IPS-18a (cell line): ENCODE data around the gene COQ10B.
A peak's percentile ranks its signal among the peaks of the same experiment; 100 is the strongest.

Experiments
- H3K27ac ChIP-seq: one replicate; pipeline ENCODE4 v1.5.1; 2013; ENCODE audit warnings: low read length
- H3K27me3 ChIP-seq: one replicate; pipeline ENCODE4 v1.6.1; 2013; ENCODE audit warnings: mild to moderate bottlenecking, low read length; ENCODE audit not compliant: control insufficient read depth, insufficient read depth
- H3K36me3 ChIP-seq: one replicate; pipeline ENCODE4 v1.6.1; 2013; ENCODE audit warnings: low read depth, low read length; ENCODE audit not compliant: control insufficient read depth
- H3K4me1 ChIP-seq: one replicate; pipeline ENCODE4 v1.6.1; 2013; ENCODE audit warnings: low read depth, low read length; ENCODE audit not compliant: control insufficient read depth
- H3K4me3 ChIP-seq: one replicate; pipeline ENCODE4 v1.5.1; 2013; ENCODE audit warnings: low read length
- H3K9ac ChIP-seq: one replicate; pipeline ENCODE4 v1.6.1; 2013; ENCODE audit warnings: mild to moderate bottlenecking, low read length, moderate library complexity
- H3K9me3 ChIP-seq: one replicate; pipeline ENCODE4 v1.6.1; 2013; ENCODE audit warnings: low read depth, low read length; ENCODE audit not compliant: control insufficient read depth

Gene COQ10B

GRCh38 chr2:197495433-197496134, 42.2 kb downstream of the COQ10B start:
- H3K27ac ChIP-seq: no peak overlapping the region
- no peaks in the 10 kb centered on the region for H3K9me3 ChIP-seq
- H3K27me3 ChIP-seq: no peaks in the 10 kb centered on the region
- no peak overlapping the region for H3K4me3 ChIP-seq
- no peak overlapping the region for H3K9ac ChIP-seq
- peaks cover 20% of the 10 kb centered on the region for H3K4me1 ChIP-seq
- peaks cover 80% of the 10 kb centered on the region for H3K36me3 ChIP-seq

GRCh38 chr2:197496695-197497094, 43.3 kb downstream of the COQ10B start:
- no peaks in the 10 kb centered on the region for H3K9me3 ChIP-seq
- H3K9ac ChIP-seq: no peak overlapping the region
- H3K4me3 ChIP-seq: peak overlapping the region; percentile 92
- no peak overlapping the region for H3K27ac ChIP-seq
- H3K27me3 ChIP-seq: no peaks in the 10 kb centered on the region
- H3K36me3 ChIP-seq: peaks cover 72% of the 10 kb centered on the region
- H3K4me1 ChIP-seq: peaks cover 20% of the 10 kb centered on the region

- Histone ChIP-seq H3K27me3 (no peaks in the 10 kb centered on the region), H3K4me3 (peak overlapping the region; percentile 92), H3K4me1 (peaks cover 26% of the 10 kb centered on the region), H3K27ac (no peak overlapping the region), H3K9ac (peak overlapping the region; percentile 88), H3K36me3 (peaks cover 72% of the 10 kb centered on the region), H3K9me3 (no peaks in the 10 kb centered on the region)
These were observed 44.0 kb downstream of the COQ10B start for GRCh38 chr2:197497326-197497725.

GRCh38 chr2:197498235-197498936, 45.0 kb downstream of the COQ10B start:
- Histone ChIP-seq H3K36me3 (peaks cover 72% of the 10 kb centered on the region), H3K4me3 (peak overlapping the region; percentile 92), H3K27ac (peak overlapping the region; percentile 17), H3K9ac (peak overlapping the region; percentile 88), H3K4me1 (peaks cover 27% of the 10 kb centered on the region), H3K9me3 (no peaks in the 10 kb centered on the region), H3K27me3 (no peaks in the 10 kb centered on the region)

- H3K4me1 ChIP-seq: peaks cover 27% of the 10 kb centered on the region
- no peaks in the 10 kb centered on the region for H3K27me3 ChIP-seq
- H3K9me3 ChIP-seq: no peaks in the 10 kb centered on the region
- H3K27ac ChIP-seq: peak overlapping the region; percentile 28
- H3K9ac ChIP-seq: peak overlapping the region; percentile 88
- peak overlapping the region; percentile 92 for H3K4me3 ChIP-seq
- H3K36me3 ChIP-seq: peaks cover 72% of the 10 kb centered on the region
These were observed 45.7 kb downstream of the COQ10B start for GRCh38 chr2:197498937-197499593.

- Histone ChIP-seq H3K9me3 (no peaks in the 10 kb centered on the region), H3K36me3 (peaks cover 72% of the 10 kb centered on the region), H3K9ac (peak within 1 kb of the TSS; percentile 88), H3K4me1 (peaks cover 27% of the 10 kb centered on the region), H3K27ac (peak within 1 kb of the TSS; percentile 65), H3K4me3 (peak within 1 kb of the TSS; percentile 92), H3K27me3 (no peaks in the 10 kb centered on the region)
These were observed 46.5 kb downstream of the COQ10B start, which contains the start of the genes HSPD1 and HSPE1 for GRCh38 chr2:197499594-197500502. Gene HSPD1 (minus strand): TSS chr2:197499840. CDS start chr2:197498848, 992 bp downstream. Gene HSPE1 (plus strand): TSS chr2:197500379. CDS start chr2:197500437, 58 bp downstream.

- Histone ChIP-seq H3K9ac (peak overlapping the region; percentile 88), H3K4me1 (peaks cover 27% of the 10 kb centered on the region), H3K9me3 (no peaks in the 10 kb centered on the region), H3K27me3 (no peaks in the 10 kb centered on the region), H3K27ac (peak overlapping the region; percentile 65), H3K4me3 (peak overlapping the region; percentile 92), H3K36me3 (peaks cover 67% of the 10 kb centered on the region)
These were observed 47.3 kb downstream of the COQ10B start for GRCh38 chr2:197500503-197501131.

- no peaks in the 10 kb centered on the region for H3K27me3 ChIP-seq
- H3K36me3 ChIP-seq: peaks cover 56% of the 10 kb centered on the region
- H3K27ac ChIP-seq: no peak overlapping the region
- peak overlapping the region; percentile 92 for H3K4me3 ChIP-seq
- H3K9ac ChIP-seq: peak overlapping the region; percentile 22
- peaks cover 18% of the 10 kb centered on the region for H3K4me1 ChIP-seq
- H3K9me3 ChIP-seq: no peaks in the 10 kb centered on the region
These were observed 48.8 kb downstream of the COQ10B start for GRCh38 chr2:197502201-197502600.

GRCh38 chr2:197502685-197503084, 49.3 kb downstream of the COQ10B start:
- Histone ChIP-seq H3K27ac (no peak overlapping the region), H3K9ac (peak overlapping the region; percentile 22), H3K9me3 (no peaks in the 10 kb centered on the region), H3K36me3 (peaks cover 51% of the 10 kb centered on the region), H3K4me1 (peaks cover 13% of the 10 kb centered on the region), H3K27me3 (no peaks in the 10 kb centered on the region), H3K4me3 (peak overlapping the region; percentile 92)

- H3K4me3 ChIP-seq: no peak overlapping the region
- peaks cover 41% of the 10 kb centered on the region for H3K36me3 ChIP-seq
- no peaks in the 10 kb centered on the region for H3K9me3 ChIP-seq
- no peak overlapping the region for H3K9ac ChIP-seq
- peaks cover 7% of the 10 kb centered on the region for H3K4me1 ChIP-seq
- H3K27ac ChIP-seq: no peak overlapping the region
- no peaks in the 10 kb centered on the region for H3K27me3 ChIP-seq
These were observed 50.6 kb downstream of the COQ10B start for GRCh38 chr2:197504000-197504399.
